Amniotic epithelial cell (primary cell): Measurements from ENCODE around the gene SEZ6L2.
A peak's percentile ranks its signal among the peaks of the same experiment; 100 is the strongest.

Experiments
- DNase-seq: peaks from one replicate; pipeline ENCODE4 v3.0.0-alpha.2; 2010; ENCODE audit warnings: low read depth

Gene SEZ6L2

DNA sequence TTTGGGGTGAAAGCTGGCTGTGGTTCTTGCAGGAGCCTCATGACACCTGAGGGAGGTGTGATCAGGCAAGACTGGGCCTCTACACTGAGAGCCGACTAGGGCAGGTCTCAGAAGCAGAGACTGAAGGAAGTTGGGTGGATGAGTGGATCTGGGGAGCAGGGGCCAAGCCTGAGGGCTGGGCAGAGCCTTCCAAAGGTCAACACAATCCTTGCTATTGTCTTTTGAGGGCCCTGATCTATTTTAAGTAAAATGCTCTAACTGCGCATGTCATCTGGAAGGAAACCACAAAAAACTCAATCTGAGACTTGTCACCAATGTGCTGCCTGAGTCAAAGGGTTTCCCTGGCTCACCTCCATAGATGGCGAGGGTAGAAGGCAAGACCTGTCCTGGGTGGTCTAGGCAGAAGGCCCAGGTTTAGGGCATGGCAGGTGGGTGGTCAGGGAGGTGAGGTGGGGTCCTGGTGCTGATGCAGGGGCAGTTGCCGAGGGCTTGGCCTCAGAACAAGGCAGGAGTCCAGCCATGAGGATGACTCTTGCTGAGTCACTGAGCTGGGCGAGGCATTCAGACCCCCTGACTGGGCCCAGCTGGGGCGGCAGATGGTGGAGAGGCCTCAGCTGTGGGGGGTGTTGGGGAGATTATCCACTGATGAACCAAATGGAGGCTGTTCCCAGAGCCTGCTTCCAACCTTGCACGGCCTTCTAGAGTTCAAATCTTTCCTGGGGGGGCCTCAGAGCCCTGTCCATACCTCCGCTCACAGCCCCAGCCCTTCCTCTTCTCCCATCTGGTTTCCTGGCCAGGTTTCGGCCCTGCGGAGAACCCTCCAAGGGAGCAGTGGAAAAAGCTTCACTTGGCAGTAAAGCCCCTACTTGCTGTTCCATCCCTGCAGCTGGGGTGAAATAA, 74.0 kb downstream of the SEZ6L2 start:
- DNase-seq = peak; percentile 72

GRCh38 chr16:29824589-29825144, 74.7 kb downstream of the SEZ6L2 start:
- peak; percentile 81 for DNase-seq

DNA sequence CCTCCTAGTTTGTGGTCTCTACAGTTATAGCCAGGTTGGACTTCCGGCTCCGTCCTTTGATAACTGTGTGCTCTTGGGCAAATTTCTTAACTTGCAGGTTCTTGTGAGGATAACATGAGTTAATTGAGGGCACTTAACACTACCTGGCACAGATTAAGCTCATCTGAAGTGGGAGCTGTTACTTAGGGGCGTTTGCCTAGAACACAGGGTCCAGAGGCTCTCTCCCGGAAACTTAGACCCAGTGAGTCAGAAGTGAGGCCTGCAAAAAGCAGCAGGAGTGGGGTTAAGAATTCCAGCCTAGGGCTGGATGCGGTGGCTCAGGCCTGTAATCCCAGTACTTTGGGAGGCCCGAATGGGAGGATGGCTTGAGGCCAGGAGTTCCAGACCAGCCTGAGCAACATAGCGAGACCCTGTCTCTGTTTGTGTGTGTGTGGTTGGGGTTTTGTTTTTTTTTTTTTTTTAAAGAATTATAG, 77.7 kb downstream of the SEZ6L2 start:
- DNase-seq = peak; percentile 92
